Stimulated activated naive CD8-positive, alpha-beta T cell treated with anti-CD3 and anti-CD28 coated beads, Interleukin-15, Interleukin-2, amounts not matched to agents 100 ng/mL and 50 ng/mL, for 24 hours (primary cell): Measurements from ENCODE around the gene LINC01488.

Source experiments
- H3K27ac Mint-ChIP-seq: one replicate; pipeline ENCODE4 v1.8.0; 2021; ENCODE audit warnings: mild to moderate bottlenecking, mixed read lengths
- H3K27me3 Mint-ChIP-seq: one replicate; pipeline ENCODE4 v1.8.0; 2021; ENCODE audit warnings: mixed read lengths
- H3K36me3 Mint-ChIP-seq: one replicate; pipeline ENCODE4 v1.8.0; 2021; ENCODE audit warnings: low read depth, mixed read lengths
- H3K4me1 Mint-ChIP-seq: one replicate; pipeline ENCODE4 v1.8.0; 2021; ENCODE audit warnings: low read depth, mixed read lengths
- H3K4me3 Mint-ChIP-seq: one replicate; pipeline ENCODE4 v1.8.0; 2021; ENCODE audit warnings: mild to moderate bottlenecking, mixed read lengths
- H3K9me3 Mint-ChIP-seq: one replicate; pipeline ENCODE4 v1.8.0; 2021; ENCODE audit warnings: mixed read lengths

Gene LINC01488

DNA sequence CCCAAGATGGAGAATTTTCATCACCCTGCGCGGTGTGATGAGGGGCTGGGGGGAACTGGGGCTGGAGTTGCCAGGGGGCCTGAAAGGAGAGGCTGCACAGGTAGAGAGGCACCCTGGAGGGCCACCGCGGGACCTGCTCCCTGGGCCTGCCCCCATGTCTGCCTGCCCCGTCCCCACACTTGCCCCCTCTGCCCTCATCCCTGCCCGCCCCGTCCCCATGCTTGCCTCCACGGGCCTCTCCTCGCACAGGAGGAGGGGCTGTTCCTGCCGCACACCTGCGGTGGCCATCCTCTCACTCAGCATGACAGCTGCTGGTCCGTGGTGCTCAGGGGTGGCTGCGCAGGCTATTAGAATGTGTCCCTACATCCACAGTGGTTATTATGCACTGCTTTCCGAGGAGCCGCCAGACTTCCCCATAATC, 43.5 kb downstream of the LINC01488 start:
- H3K9me3 Mint-ChIP-seq = no peaks in the 10 kb centered on the region
- H3K36me3 Mint-ChIP-seq = no peaks in the 10 kb centered on the region
- H3K27ac Mint-ChIP-seq = no peak overlapping the region
- H3K27me3 Mint-ChIP-seq = peaks cover 11% of the 10 kb centered on the region
- H3K4me1 Mint-ChIP-seq = no peaks in the 10 kb centered on the region
- H3K4me3 Mint-ChIP-seq = no peak overlapping the region

DNA sequence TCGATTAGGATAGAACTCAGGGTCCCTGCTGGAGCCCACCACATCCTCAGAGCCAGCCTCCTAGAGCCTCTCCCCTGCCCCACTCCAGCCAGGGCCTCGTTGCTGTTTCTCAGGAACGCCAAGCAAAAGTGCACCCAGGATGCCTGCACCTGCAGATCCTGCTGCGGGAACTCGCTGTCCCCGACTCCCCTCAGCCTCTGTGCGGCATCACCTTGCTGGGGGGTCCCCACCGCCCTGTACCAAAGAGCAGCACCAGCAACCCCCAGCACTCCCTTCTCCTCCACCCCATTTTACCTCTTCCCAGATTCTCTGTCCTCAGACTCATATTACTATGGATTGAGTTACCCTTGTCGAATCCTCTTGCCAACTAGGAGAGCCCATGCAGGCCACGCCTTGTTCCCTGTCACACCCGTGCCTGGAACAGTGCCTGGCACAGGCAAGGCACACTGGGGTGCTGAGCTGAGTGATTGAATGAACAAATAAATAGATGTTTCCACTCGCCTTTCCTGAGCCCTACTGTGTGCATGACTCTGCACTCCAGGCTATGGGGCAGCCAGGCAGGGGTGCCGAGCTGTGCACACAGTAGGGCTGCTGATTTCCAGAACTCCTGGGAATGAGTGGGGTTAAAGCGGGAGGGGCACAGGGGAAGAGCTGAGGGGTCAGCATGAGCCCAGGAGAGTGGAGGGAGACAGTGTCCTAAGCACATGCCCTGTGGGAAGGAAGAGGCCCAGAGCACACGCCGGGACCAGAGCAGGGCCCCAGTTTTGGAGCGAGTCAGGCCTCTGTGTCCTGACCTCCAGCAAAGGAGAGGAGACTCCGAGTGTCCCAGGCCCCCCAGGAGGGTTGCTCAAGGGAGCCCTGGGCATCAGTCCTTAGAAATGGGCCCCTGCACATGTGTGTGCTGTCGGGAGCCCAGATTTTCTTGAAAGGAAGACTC, 44.3 kb downstream of the LINC01488 start:
- Mint-ChIP-seq H3K36me3 (no peaks in the 10 kb centered on the region), H3K4me3 (no peak overlapping the region), H3K9me3 (no peaks in the 10 kb centered on the region), H3K27ac (no peak overlapping the region), H3K27me3 (peaks cover 16% of the 10 kb centered on the region), H3K4me1 (no peaks in the 10 kb centered on the region)

DNA sequence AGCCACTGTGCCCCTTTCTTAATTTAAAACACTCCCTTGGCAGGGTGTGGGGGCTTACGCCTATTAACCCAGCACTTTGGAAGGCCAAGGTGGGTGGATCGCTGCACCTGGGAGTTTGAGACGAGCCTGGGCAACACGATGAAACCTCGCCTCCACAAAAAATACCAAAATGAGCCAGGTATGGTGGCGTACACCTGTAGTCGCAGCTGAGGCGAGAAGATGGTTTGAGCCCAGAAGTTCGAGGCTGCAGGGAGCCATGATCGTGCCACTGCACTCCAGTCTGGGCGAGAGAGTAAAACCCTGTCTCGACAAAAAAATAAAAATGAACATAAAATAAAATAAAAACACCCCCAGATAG, 45.0 kb downstream of the LINC01488 start:
- H3K36me3 Mint-ChIP-seq = no peaks in the 10 kb centered on the region
- H3K4me1 Mint-ChIP-seq = no peaks in the 10 kb centered on the region
- H3K27me3 Mint-ChIP-seq = peaks cover 17% of the 10 kb centered on the region
- H3K9me3 Mint-ChIP-seq = no peaks in the 10 kb centered on the region
- H3K4me3 Mint-ChIP-seq = no peak overlapping the region
- no peak overlapping the region for H3K27ac Mint-ChIP-seq

DNA sequence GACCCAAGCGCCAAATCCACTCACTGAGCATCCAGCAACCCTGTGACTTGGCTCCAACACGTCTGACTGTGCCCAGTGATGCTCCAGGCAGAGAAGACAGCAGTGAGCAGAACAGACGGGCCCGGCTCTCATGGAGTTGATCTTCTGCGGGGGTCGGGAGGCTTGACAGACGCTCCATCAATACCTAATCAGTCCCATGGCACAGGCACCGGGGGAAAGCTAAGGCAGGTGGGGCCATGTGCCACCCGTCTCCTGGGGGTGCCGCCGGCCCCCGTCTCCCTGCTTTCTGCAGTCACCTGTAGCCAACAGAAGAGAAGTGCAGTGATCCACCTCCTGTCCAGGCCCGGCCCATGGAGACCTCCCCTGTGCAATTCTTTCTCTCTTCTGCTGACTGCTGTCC, 47.5 kb downstream of the LINC01488 start:
- no peak overlapping the region for H3K27ac Mint-ChIP-seq
- H3K27me3 Mint-ChIP-seq = peaks cover 17% of the 10 kb centered on the region
- H3K4me1 Mint-ChIP-seq = no peaks in the 10 kb centered on the region
- no peak overlapping the region for H3K4me3 Mint-ChIP-seq
- H3K9me3 Mint-ChIP-seq = no peaks in the 10 kb centered on the region
- no peaks in the 10 kb centered on the region for H3K36me3 Mint-ChIP-seq

DNA sequence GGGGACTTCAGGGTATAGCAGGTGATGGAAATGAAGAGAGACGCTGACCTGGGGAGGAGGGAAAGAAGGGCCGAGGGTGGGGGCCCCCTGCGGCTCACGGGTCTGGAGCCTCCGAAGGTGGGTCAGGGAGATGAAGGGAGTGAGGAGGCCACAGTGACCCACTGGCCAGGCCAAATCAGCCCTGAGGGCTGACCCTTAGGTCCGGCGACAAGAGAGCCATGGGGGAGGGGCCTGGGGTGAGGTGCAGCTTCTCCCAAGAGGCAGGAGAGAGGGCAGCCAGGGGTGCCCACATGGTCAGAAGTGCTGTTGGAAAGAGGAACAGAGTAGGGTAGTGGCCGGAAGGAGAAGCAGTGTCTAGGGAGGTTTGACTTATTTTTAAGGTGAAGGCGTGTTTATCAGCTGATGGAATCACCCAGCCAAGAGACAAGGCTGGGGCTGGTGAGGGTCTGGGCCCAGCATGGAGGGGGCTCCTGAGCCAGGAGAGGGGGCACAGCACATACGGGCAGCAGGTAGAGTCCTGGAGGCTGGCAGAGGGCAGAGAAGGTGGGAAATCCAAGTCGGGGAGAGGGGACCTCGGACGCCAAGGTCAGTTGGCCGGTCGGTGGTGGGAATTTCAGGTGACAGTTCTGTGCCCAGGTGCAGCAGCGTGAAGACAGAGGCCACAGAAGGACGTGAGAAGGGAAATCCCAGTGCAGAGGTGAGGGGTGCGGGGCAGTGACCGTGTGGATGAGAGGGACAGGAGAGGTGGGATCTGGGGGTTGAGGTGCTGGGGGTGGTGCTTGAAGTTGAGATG, 49.0 kb downstream of the LINC01488 start:
- H3K36me3 Mint-ChIP-seq = no peaks in the 10 kb centered on the region
- no peak overlapping the region for H3K27ac Mint-ChIP-seq
- H3K4me3 Mint-ChIP-seq = no peak overlapping the region
- no peaks in the 10 kb centered on the region for H3K4me1 Mint-ChIP-seq
- peaks cover 17% of the 10 kb centered on the region for H3K27me3 Mint-ChIP-seq
- no peaks in the 10 kb centered on the region for H3K9me3 Mint-ChIP-seq

DNA sequence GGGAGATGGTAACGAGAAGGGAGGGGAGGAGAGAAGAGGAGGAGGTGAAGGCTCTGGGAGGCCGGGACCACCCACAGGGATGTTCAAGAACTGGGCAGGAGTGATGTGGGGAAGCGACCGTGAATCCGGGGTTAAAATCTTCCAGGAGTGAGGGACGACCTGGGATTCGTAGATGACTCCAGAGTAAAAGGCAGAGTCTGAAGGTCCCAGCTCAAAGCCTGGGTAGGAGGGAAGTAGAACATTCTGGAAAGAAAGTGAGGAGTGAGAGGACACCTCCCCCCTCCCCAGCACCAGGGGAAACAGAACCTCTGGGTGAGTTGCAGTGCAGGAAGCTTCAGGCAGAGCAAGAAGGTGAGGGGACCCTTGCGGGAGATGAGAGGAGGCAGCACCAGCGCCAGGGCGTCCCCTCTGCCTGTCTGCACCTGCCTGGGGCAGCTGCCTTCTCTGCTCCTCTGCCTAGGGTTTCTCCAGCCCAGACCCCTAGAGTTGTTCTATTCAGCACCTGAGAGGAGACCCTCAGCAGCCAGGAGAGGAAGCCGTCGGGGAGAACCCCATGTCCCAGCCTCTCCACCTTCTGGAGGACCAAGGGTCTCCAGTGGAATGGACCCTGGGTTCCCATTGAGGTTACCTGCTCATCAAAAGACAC, 49.7 kb downstream of the LINC01488 start:
- Mint-ChIP-seq H3K4me1 (no peaks in the 10 kb centered on the region), H3K27me3 (peaks cover 13% of the 10 kb centered on the region), H3K4me3 (no peak overlapping the region), H3K36me3 (no peaks in the 10 kb centered on the region), H3K27ac (no peak overlapping the region), H3K9me3 (no peaks in the 10 kb centered on the region)

DNA sequence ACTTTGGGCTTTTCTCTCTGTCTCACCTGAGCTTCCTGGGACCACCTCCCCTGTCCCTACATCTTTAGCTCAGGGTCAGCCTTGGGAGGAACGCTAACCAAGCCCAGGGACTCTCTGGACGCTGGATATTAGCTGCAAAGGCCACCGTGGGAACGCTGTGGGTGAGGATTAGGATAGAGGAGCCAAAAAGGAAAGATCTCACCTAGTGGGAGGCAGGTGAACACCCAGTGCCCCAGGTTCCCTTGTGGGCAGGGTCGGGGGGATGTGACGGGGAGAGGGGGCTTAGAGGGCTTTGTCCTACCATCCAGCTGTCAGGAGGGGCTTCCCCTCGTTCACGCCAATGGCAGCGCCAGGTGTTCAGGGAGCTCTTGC, 50.2 kb downstream of the LINC01488 start:
- Mint-ChIP-seq H3K27me3 (peaks cover 13% of the 10 kb centered on the region), H3K4me1 (no peaks in the 10 kb centered on the region), H3K36me3 (no peaks in the 10 kb centered on the region), H3K27ac (no peak overlapping the region), H3K9me3 (no peaks in the 10 kb centered on the region), H3K4me3 (no peak overlapping the region)

DNA sequence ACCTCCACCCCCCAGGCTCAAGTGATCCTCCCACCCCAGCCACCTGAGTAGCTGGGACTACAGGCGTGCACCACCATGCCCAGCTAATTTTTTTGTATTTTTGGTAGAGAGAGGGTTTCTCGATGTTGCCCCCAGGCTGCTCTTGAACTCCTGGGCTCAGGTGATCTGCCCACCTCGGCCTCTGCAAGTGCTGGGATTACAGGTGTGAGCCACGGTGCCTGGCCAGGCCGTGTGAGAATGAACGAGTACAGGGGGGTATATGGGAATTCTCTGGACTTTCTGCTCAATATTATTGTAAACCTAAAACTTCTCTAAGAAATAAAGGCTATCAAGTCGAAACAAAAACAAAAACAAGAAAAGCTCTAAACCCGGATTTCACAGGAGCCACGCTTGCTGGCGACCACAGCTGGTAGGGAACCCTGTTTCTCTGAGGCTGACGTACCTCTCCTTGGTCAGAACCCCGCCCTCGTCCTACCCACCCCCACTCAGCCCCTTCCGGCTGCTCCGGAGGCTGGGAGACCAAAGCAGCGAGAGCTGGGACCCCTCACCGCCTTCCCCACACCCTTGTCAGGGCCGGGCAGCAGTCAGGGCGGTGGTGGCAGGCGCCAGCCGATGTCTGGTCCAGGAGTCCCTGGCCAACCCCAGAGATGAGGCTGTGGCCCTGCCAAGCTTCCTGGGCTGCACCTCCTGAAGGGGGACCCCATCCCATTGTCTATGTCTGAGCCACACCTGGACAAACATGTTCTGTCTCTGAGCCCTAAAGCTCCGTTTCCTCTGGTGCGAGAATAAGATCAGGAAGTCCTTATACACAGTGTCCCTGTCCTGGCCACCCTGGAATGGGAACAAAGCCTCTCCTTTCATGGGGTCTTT, 52.1 kb downstream of the LINC01488 start:
- peaks cover 13% of the 10 kb centered on the region for H3K27me3 Mint-ChIP-seq
- no peak overlapping the region for H3K4me3 Mint-ChIP-seq
- H3K27ac Mint-ChIP-seq = no peak overlapping the region
- no peaks in the 10 kb centered on the region for H3K4me1 Mint-ChIP-seq
- no peaks in the 10 kb centered on the region for H3K36me3 Mint-ChIP-seq
- no peaks in the 10 kb centered on the region for H3K9me3 Mint-ChIP-seq

DNA sequence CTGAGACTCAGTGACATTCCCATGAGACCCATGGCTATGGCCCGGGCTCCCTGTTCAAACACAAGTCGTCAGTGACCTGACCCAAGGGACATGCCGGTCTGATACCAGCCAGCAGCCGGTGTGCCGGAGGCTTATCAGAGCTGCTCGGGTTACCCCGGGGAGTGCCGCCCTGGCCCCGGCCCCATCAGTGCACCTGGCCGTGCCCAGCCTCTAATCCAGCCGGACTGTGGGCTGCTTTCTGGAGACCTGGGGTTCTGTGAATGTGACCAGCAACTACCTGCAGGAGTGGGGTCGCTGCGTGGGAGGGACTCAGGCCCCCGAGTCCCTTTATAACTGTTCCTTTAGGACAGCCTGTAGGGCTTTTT, 52.7 kb downstream of the LINC01488 start:
- H3K4me3 Mint-ChIP-seq = no peak overlapping the region
- no peak overlapping the region for H3K27ac Mint-ChIP-seq
- H3K4me1 Mint-ChIP-seq = peaks cover under 1% of the 10 kb centered on the region
- no peaks in the 10 kb centered on the region for H3K9me3 Mint-ChIP-seq
- no peaks in the 10 kb centered on the region for H3K36me3 Mint-ChIP-seq
- peaks cover 13% of the 10 kb centered on the region for H3K27me3 Mint-ChIP-seq

DNA sequence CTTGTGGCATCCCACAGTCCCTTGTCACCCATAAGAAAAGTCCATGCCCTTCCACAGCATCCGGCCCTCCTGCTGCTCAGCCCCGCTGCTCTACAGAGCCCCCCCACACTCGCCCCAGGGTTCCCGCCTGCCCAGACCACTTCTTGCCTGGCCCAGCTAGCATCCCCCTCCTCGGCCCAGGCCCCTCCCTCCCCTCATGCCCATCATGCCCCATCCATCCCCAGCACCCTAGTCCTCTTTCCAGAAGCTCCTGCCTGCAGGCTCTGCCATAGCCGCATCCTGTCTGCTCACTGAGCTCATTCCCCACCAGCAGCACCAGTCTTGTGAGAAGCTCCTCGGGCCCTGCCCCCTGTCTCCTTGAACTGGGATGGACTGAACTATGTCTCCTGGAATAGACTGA, 54.4 kb downstream of the LINC01488 start:
- Mint-ChIP-seq H3K36me3 (no peaks in the 10 kb centered on the region), H3K9me3 (no peaks in the 10 kb centered on the region)

DNA sequence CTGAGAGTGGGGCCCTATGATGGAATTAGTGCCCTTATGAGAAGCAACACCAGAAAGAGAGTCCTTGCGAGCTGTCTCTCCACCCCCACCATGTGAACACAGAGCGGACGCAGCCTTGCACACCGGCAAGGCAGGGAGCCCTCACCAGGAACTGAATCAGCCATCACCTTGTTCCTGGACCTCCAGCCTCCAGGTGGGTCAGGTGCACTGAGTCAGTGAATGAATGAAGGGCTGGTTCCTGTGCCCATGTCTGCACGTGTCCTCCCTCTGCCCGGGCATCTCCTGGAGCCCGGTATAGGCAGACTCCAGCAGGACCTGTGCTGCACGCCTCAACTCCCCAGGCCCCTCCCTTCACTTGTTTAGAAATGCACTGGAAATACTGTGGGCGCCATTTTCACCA, 54.9 kb downstream of the LINC01488 start:
- peaks cover 8% of the 10 kb centered on the region for H3K4me1 Mint-ChIP-seq
- H3K27ac Mint-ChIP-seq = no peak overlapping the region
- H3K36me3 Mint-ChIP-seq = no peaks in the 10 kb centered on the region
- no peaks in the 10 kb centered on the region for H3K9me3 Mint-ChIP-seq
- H3K4me3 Mint-ChIP-seq = no peak overlapping the region
- H3K27me3 Mint-ChIP-seq = peaks cover 4% of the 10 kb centered on the region

More for the DNA sequence above, 54.4 kb downstream of the LINC01488 start:
- Mint-ChIP-seq H3K27ac (no peak overlapping the region), H3K4me3 (no peak overlapping the region), H3K27me3 (peaks cover under 1% of the 10 kb centered on the region), H3K4me1 (peaks cover 8% of the 10 kb centered on the region)

DNA sequence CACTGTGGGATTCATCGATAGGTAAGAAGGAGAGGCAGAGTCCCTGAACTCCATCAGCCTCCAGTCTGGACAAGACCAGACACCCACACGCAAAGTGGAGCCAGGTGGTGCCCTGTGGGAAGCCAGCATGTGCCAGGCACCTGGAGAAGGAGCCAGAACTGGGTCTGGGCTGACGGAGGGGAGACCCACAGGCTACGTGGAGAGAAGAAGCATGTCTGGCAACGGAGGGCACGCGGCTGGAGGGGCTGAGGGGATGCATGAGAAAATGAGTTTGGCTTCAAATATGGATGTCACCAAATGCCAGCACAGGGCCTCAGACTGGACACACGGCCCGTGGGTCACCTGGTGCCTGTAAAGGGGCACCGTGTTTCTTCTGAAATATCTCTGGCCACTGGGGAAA, 55.7 kb downstream of the LINC01488 start:
- H3K9me3 Mint-ChIP-seq = no peaks in the 10 kb centered on the region
- H3K36me3 Mint-ChIP-seq = no peaks in the 10 kb centered on the region
- peaks cover 10% of the 10 kb centered on the region for H3K27me3 Mint-ChIP-seq
- no peak overlapping the region for H3K4me3 Mint-ChIP-seq
- H3K27ac Mint-ChIP-seq = no peak overlapping the region
- H3K4me1 Mint-ChIP-seq = peaks cover 8% of the 10 kb centered on the region

DNA sequence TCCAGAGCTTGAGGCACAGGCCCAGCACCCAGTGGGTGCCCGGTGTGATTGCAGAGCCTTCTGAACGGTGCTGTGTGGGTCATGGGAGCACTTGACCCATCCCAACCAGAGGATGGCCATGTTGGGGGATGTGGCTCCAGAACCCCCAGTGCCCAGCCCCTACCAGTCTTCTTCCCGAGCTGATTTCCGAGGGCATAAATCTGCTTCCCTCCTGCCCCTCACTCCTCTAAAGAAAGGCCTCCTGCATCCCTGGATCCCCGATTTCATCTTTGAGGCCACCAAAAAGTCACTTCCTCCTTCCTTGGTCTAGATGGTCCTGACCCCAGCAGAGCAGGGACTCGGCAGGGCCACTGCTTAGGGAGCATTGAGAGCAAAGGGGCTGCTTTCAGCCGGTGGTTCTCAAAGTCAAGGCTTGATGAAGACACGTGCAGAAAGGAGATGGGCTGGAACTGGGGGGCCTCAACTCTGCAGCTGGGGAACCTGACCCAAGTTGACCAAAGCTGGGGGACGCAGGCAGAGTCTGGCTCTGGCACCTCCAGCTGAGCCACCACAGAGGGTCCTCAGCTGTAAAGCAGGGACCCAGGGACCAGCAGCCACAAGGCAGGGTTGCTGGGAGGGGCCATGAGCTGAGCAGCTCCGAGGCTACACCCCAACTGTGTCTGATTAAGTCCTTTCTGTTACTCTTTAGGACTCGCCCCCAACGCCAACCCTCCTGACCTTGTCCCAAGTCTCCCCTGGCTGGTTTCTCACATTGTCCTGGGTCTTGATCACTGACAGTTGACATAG, 56.6 kb downstream of the LINC01488 start:
- Mint-ChIP-seq H3K4me3 (no peak overlapping the region), H3K4me1 (peaks cover 8% of the 10 kb centered on the region), H3K36me3 (no peaks in the 10 kb centered on the region), H3K27ac (no peak overlapping the region), H3K9me3 (no peaks in the 10 kb centered on the region), H3K27me3 (peaks cover 16% of the 10 kb centered on the region)

DNA sequence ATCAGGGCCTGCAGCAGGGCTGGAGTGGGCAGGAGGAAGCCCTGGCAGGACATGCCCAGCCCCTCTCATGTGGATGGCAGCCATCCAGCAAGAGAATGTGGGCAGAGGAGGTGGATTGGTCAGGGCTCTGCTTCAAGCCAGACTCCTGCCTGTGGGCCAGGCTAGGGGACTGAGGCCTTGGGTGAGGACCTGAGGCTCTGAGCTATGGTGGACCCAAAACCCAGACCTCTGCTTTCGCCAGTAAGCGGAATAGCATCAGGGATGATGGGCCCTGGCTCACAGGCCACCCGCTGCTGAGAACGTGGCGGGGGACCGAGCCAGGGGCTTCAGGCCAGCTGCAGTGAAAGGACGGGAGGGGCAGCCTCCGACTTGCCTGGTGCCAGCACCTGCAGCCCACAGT, 57.4 kb downstream of the LINC01488 start:
- Mint-ChIP-seq H3K27ac (no peak overlapping the region), H3K4me3 (no peak overlapping the region), H3K27me3 (peaks cover 17% of the 10 kb centered on the region), H3K36me3 (no peaks in the 10 kb centered on the region), H3K9me3 (no peaks in the 10 kb centered on the region), H3K4me1 (peaks cover 8% of the 10 kb centered on the region)
